ENCODE data around the gene CEP120. TPM values are rescaled to one million over a fixed set of nuclear protein-coding genes. Genes with fewer than 3 reads are reported as not detected.
"Not testable (repeated sequence)": the region's sequence is repeated elsewhere in the genome, so short reads cannot be mapped to it uniquely, and the experiment has no call there.

Gene CEP120
- total RNA-seq, 6 experiments from 2014 or later, result 5.7 to 12.7 (median 7.1) TPM

- no peak for ATAC-seq
- H3K4me3 ChIP-seq, result no peak overlapping the region
- intact Hi-C loops (cut with DNase I), result no loop called here
- H3K4me1 ChIP-seq, result no peaks in the 10 kb centered on the region
- DNase-seq, result no peak
- H3K27ac ChIP-seq, result no peak overlapping the region
- no peaks in the 10 kb centered on the region for H3K9me3 ChIP-seq
- no peaks in the 10 kb centered on the region for H3K27me3 ChIP-seq
- H3K36me3 ChIP-seq, result peaks cover 0 to 6% (median 0%) of the 10 kb centered on the region in 4 donors
- WGBS (ENCODE audit: insufficient coverage, low coverage, low lambda C conversion rate, missing lambda C conversion rate), result 92% methylated on average over 1 of the region's 1 CpG
- TF ChIP-seq CTCF (IDR thresholded peaks at IDR 0.05), result no peak
Measured at GRCh38 chr5:123351240-123351639, 72.0 kb downstream of the CEP120 start.

GRCh38 chr5:123350742-123351141 is 72.5 kb downstream of the CEP120 start:
- H3K4me1 ChIP-seq, result no peaks in the 10 kb centered on the region
- ATAC-seq (no peak), DNase-seq (no peak)
- H3K27me3 ChIP-seq, result no peaks in the 10 kb centered on the region
- intact Hi-C loops (cut with DNase I), result no loop called here
- TF ChIP-seq POLR2A (IDR thresholded peaks at IDR 0.05) (no peak), CTCF (IDR thresholded peaks at IDR 0.05) (no peak)
- no peak overlapping the region for H3K4me3 ChIP-seq
- H3K9me3 ChIP-seq, result no peaks in the 10 kb centered on the region
- 90% methylated on average over 1 of the region's 1 CpG for WGBS (ENCODE audit: insufficient coverage, low coverage, low lambda C conversion rate, missing lambda C conversion rate)
- H3K27ac ChIP-seq, result no peak overlapping the region
- peaks cover 0 to 6% (median 0%) of the 10 kb centered on the region in 4 donors for H3K36me3 ChIP-seq

GRCh38 chr5:123344816-123345426 is 78.3 kb downstream of the CEP120 start:
- no peaks in the 10 kb centered on the region for H3K27me3 ChIP-seq
- TF ChIP-seq CTCF (IDR thresholded peaks at IDR 0.05), result peak; percentile 57 to 65 (median 64)
- TF ChIP-seq POLR2A (IDR thresholded peaks at IDR 0.05), result no peak
- DNase-seq (no peak), ATAC-seq (peak; percentile 59 to 82 (median 66))
- H3K27ac ChIP-seq, result no peak overlapping the region
- H3K4me3 ChIP-seq, result no peak overlapping the region
- intact Hi-C loops (cut with DNase I), result no loop called here
- no peaks in the 10 kb centered on the region for H3K9me3 ChIP-seq
- H3K36me3 ChIP-seq, result peaks cover 0 to 6% (median 0%) of the 10 kb centered on the region in 4 donors
- H3K4me1 ChIP-seq, result no peaks in the 10 kb centered on the region
- 39% methylated on average over 4 of the region's 4 CpGs for WGBS (ENCODE audit: insufficient coverage, low coverage, low lambda C conversion rate, missing lambda C conversion rate)

- no peaks in the 10 kb centered on the region for H3K36me3 ChIP-seq
- no peaks in the 10 kb centered on the region for H3K9me3 ChIP-seq
- TF ChIP-seq POLR2A (IDR thresholded peaks at IDR 0.05) (no peak), CTCF (IDR thresholded peaks at IDR 0.05) (no peak)
- no peaks in the 10 kb centered on the region for H3K27me3 ChIP-seq
- no peak overlapping the region for H3K27ac ChIP-seq
- DNase-seq (no peak), ATAC-seq (no peak)
- H3K4me1 ChIP-seq, result no peaks in the 10 kb centered on the region
- intact Hi-C loops (cut with DNase I), result no loop called here
- WGBS (ENCODE audit: insufficient coverage, low coverage, low lambda C conversion rate, missing lambda C conversion rate), result 75% methylated on average over 2 of the region's 2 CpGs
- no peak overlapping the region for H3K4me3 ChIP-seq
Measured at GRCh38 chr5:123340928-123341327, 82.3 kb downstream of the CEP120 start.

- ATAC-seq; DNase-seq; H3K4me1 ChIP-seq; H3K27me3 ChIP-seq; H3K4me3 ChIP-seq; H3K27ac ChIP-seq; H3K9me3 ChIP-seq; intact Hi-C loops (cut with DNase I); H3K36me3 ChIP-seq: not testable (repeated sequence)
- WGBS (ENCODE audit: insufficient coverage, low coverage, low lambda C conversion rate, missing lambda C conversion rate), result 74% methylated on average over 9 of the region's 9 CpGs
Measured at GRCh38 chr5:123308377-123308776, 114.8 kb downstream of the CEP120 start.
